ENCODE data around the gene VAPA. TPM values are rescaled to one million over a fixed set of nuclear protein-coding genes. Genes with fewer than 3 reads are reported as not detected.
"Not testable (repeated sequence)": the region's sequence is repeated elsewhere in the genome, so short reads cannot be mapped to it uniquely, and the experiment has no call there.

The VAPA gene
- total RNA-seq, 1 donor from 2014 or later: 169 TPM

DNA sequence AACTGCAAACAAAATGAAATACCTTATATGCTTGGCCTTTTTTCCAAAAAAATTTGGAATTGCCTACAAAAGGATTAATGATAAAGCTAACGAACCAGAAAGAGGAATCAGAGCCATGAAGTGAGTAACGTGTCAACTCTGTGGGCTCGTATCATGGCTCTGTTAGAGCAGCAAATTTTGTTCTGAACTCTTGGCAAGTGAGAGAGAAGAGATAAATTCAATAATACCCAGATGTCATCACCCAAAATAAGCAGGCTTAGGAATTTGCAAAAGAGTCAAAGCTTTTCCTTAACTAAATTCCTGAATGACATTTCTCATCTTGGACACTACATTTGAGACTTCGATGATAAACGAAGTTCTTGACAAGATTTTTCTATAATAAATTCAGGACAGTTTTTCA is 23.6 kb upstream of the VAPA start:
- Histone ChIP-seq H3K4me3 (ENCODE audit: low read depth, low read length) (no peak overlapping the region), H3K36me3 (ENCODE audit: control insufficient read depth, insufficient read depth, low read length) (no peaks in the 10 kb centered on the region), H3K27me3 (ENCODE audit: control insufficient read depth, insufficient read depth, low read length) (no peaks in the 10 kb centered on the region)
- no peak for DNase-seq (ENCODE audit: low read depth)
- TF ChIP-seq, protein P1, sequence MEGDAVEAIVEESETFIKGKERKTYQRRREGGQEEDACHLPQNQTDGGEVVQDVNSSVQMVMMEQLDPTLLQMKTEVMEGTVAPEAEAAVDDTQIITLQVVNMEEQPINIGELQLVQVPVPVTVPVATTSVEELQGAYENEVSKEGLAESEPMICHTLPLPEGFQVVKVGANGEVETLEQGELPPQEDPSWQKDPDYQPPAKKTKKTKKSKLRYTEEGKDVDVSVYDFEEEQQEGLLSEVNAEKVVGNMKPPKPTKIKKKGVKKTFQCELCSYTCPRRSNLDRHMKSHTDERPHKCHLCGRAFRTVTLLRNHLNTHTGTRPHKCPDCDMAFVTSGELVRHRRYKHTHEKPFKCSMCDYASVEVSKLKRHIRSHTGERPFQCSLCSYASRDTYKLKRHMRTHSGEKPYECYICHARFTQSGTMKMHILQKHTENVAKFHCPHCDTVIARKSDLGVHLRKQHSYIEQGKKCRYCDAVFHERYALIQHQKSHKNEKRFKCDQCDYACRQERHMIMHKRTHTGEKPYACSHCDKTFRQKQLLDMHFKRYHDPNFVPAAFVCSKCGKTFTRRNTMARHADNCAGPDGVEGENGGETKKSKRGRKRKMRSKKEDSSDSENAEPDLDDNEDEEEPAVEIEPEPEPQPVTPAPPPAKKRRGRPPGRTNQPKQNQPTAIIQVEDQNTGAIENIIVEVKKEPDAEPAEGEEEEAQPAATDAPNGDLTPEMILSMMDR (IDR thresholded peaks at IDR 0.05; ENCODE audit: insufficient read depth, low read length, poor library complexity, severe bottlenecking): no peak

GRCh38 chr18:9890957-9891356 is 22.9 kb upstream of the VAPA start:
- TF ChIP-seq, protein P1 (IDR thresholded peaks at IDR 0.05; ENCODE audit: insufficient read depth, low read length, poor library complexity, severe bottlenecking): no peak
- Histone ChIP-seq H3K36me3 (ENCODE audit: control insufficient read depth, insufficient read depth, low read length) (no peaks in the 10 kb centered on the region), H3K4me3 (ENCODE audit: low read depth, low read length) (no peak overlapping the region), H3K27me3 (ENCODE audit: control insufficient read depth, insufficient read depth, low read length) (no peaks in the 10 kb centered on the region)
- DNase-seq (ENCODE audit: low read depth): no peak

- not testable (repeated sequence) for H3K36me3 ChIP-seq (ENCODE audit: control insufficient read depth, insufficient read depth, low read length); DNase-seq (ENCODE audit: low read depth); H3K27me3 ChIP-seq (ENCODE audit: control insufficient read depth, insufficient read depth, low read length); H3K4me3 ChIP-seq (ENCODE audit: low read depth, low read length)
Measured at GRCh38 chr18:9891515-9891914, 22.3 kb upstream of the VAPA start.

DNA sequence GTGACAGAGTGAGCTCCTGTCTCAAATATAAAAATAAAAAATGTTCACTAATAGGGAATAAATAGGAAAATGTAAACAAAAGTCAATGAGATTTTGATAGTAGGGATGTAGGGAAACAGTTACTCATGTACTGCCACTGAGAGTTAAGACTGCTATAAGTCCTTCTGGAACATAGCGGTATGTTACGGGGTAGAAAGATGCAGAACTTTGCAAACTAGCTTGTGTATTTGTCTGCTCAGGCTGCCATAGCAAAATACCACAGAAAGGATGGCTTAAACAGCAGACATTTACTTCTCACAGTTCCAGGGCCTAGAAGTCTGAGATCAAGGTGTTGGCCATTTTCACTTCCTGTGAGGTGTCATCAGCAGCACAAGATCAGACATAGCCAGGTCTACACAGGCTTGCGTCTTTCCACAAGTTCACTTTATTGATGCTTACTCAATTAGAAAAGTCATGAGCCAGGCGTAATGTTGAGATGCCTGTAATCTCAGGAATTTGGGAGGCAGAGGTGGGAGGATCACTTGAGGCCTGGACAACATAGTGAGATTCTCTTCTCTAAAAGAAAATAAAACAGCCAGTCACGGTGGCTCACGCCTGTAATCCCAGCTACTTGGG is 19.3 kb upstream of the VAPA start:
- no peaks in the 10 kb centered on the region for H3K36me3 ChIP-seq (ENCODE audit: control insufficient read depth, insufficient read depth, low read length)
- TF ChIP-seq, protein P1 (IDR thresholded peaks at IDR 0.05; ENCODE audit: insufficient read depth, low read length, poor library complexity, severe bottlenecking): no peak
- no peak for DNase-seq (ENCODE audit: low read depth)
- no peaks in the 10 kb centered on the region for H3K27me3 ChIP-seq (ENCODE audit: control insufficient read depth, insufficient read depth, low read length)
- no peak overlapping the region for H3K4me3 ChIP-seq (ENCODE audit: low read depth, low read length)

- H3K4me3 ChIP-seq (ENCODE audit: low read depth, low read length): no peak overlapping the region
- no peaks in the 10 kb centered on the region for H3K27me3 ChIP-seq (ENCODE audit: control insufficient read depth, insufficient read depth, low read length)
- DNase-seq (ENCODE audit: low read depth): no peak
- H3K36me3 ChIP-seq (ENCODE audit: control insufficient read depth, insufficient read depth, low read length): no peaks in the 10 kb centered on the region
- TF ChIP-seq, protein P1 (IDR thresholded peaks at IDR 0.05; ENCODE audit: insufficient read depth, low read length, poor library complexity, severe bottlenecking): no peak
Measured at GRCh38 chr18:9897129-9897528, 16.7 kb upstream of the VAPA start.

DNA sequence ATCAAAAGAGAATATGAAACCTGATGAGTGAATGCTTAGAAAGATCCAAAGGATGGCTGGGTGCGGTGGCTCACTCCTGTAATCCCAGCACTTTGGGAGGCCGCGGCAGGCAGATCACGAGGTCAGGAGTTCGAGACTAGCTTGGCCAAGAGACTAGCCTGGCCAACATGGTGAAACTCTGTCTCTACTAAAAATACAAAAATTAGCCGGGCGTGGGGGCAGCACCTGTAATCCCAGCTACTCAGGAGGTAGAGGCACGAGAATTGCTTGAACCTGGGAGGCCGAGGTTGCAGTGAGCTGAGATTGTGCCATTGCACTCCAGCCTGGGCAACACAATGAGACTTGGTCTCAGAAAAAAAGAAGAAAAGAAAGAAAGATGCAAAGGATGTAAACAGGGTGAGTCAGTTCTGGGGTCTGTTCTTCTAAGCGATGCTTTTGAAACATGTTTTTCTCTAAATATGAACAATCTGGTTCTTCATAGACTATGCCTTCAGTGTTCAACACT is 16.0 kb upstream of the VAPA start:
- H3K4me3 ChIP-seq (ENCODE audit: low read depth, low read length); H3K36me3 ChIP-seq (ENCODE audit: control insufficient read depth, insufficient read depth, low read length); H3K27me3 ChIP-seq (ENCODE audit: control insufficient read depth, insufficient read depth, low read length); DNase-seq (ENCODE audit: low read depth): not testable (repeated sequence)
